ENCODE data around the gene RPS4Y2.

- no peak for TF ChIP-seq CTCF (IDR thresholded peaks at IDR 0.05)
- TF ChIP-seq POLR2A (IDR thresholded peaks at IDR 0.05): no peak
Measured at GRCh38 chrY:20714391-20714790, 41.5 kb upstream of the RPS4Y2 start.

All from thyroid gland (tissue), 4 donors.